K562 (cell line): ENCODE measurements around the gene SOWAHA. TPM values are rescaled to one million over a fixed set of nuclear protein-coding genes. Genes with fewer than 3 reads are reported as not detected.

Source experiments
- PKNOX1 ChIP-seq: fragments of 450-650 bp; IDR thresholded peaks from 2 replicates; pipeline ENCODE4 v1.6.1; 2016
- POLR2A ChIP-seq: fragments of 450-650 bp; conservative IDR thresholded peaks from 2 replicates; pipeline ENCODE4 v1.6.1; 2016
- RBM14 ChIP-seq: fragments of 200-400 bp; formaldehyde crosslinking; IDR thresholded peaks from 2 replicates; pipeline ENCODE4 v1.6.1; 2018; ENCODE audit warnings: low read depth, mild to moderate bottlenecking, low read length, moderate library complexity, borderline replicate concordance; ENCODE audit not compliant: insufficient read depth
- RNF219 ChIP-seq: fragments of 250-450 bp; sonication (Bioruptor Pico); IDR thresholded peaks from 2 replicates; pipeline ENCODE4 v1.5.0; 2022; ENCODE audit warnings: mild to moderate bottlenecking
- SMAD3 ChIP-seq: fragments of 450-650 bp; formaldehyde crosslinking; conservative IDR thresholded peaks from 2 replicates; pipeline ENCODE4 v1.4.0; 2020; ENCODE audit warnings: mild to moderate bottlenecking
- SREBF1 ChIP-seq: fragments of 150-350 bp; IDR thresholded peaks from 2 replicates; pipeline ENCODE4 v1.6.1; 2014; ENCODE audit warnings: antibody characterized with exemption, low read depth, low read length, borderline replicate concordance
- STAT5A ChIP-seq: IDR thresholded peaks from 2 replicates; pipeline ENCODE4 v1.6.1; 2012; ENCODE audit warnings: low read length, inconsistent platforms, borderline replicate concordance
- TAF1 ChIP-seq: IDR thresholded peaks from 2 replicates; pipeline ENCODE4 v1.6.1; 2011; ENCODE audit warnings: mild to moderate bottlenecking, low read length, moderate library complexity; ENCODE audit not compliant: insufficient read depth, control insufficient read depth, severe bottlenecking; ENCODE audit errors: extremely low read depth
- YY1 ChIP-seq, 3 experiments: IDR thresholded peaks; 2 replicates each; pipeline ENCODE4 v1.6.1; 2011; ENCODE audit warnings: low read length in 2 of 3, mild to moderate bottlenecking in 2 of 3, moderate library complexity in 2 of 3, borderline replicate concordance in 1 of 3, control low read depth in 1 of 3, low read depth in 1 of 3; ENCODE audit not compliant: insufficient read depth in 3 of 3, insufficient replicate concordance in 2 of 3, control insufficient read depth in 1 of 3, insufficient read length in 1 of 3; ENCODE audit errors: extremely low read depth in 1 of 3
- polyA plus RNA-seq, 8 experiments: library from polyadenylated mRNA; depleted of rRNA in 4 of 8; stranded (reverse) in 5 of 8; unstranded in 3 of 8; fragments of >200 nt; fragmentation: Nextera tagmentation in 2 of 8; fragmentation: Illumina TruSeq in 1 of 8; extraction: Ambion mirVana in 2 of 8; extraction: Trizol in 1 of 8; gene quantifications; 2 replicates each; pipeline versions ENCODE4 v1.2.1 to v1.2.3, GENCODE V29; 2011 to 2014; ENCODE audit warnings: inconsistent platforms in 1 of 8, missing spikeins in 1 of 8
- total RNA-seq, 7 experiments: library from RNA; depleted of rRNA in 6 of 7; stranded (reverse); fragments of >200 nt in 6 of 7; fragmentation: Illumina TruSeq in 2 of 7; extraction: Trizol in 2 of 7; gene quantifications; 2 replicates each; pipeline versions ENCODE4 v1.2.1 to v1.2.3, GENCODE V29; 2011 to 2021; ENCODE audit warnings: low replicate concordance in 1 of 7
- TF ChIP-seq, protein P1 (sequence below), 2 experiments: fragments of 450-650 bp in 1 of 2; sonication (generic) in 1 of 2; formaldehyde crosslinking in 1 of 2; IDR thresholded peaks; 2 replicates each; pipeline versions ENCODE4 v1.7.1 to v1.9.0; 2016 to 2022; ENCODE audit warnings: inconsistent platforms in 1 of 2, mild to moderate bottlenecking in 1 of 2, missing genetic modification reagents in 1 of 2
- TF ChIP-seq, protein P2 (sequence below), 2 experiments: IDR thresholded peaks; 2 replicates each; pipeline ENCODE4 v1.6.1; 2011; ENCODE audit warnings: borderline replicate concordance in 1 of 2, control low read depth in 1 of 2, low read depth in 1 of 2, low read length in 1 of 2, mild to moderate bottlenecking in 1 of 2, mixed read lengths in 1 of 2, moderate library complexity in 1 of 2; ENCODE audit not compliant: insufficient read depth in 1 of 2, insufficient read length in 1 of 2, poor library complexity in 1 of 2, severe bottlenecking in 1 of 2; ENCODE audit errors: extremely low read depth in 1 of 2

The SOWAHA gene
- total and polyA plus RNA-seq, 9 of the 15 experiments (the other 6 are each of a cell fraction or from before 2014, with no cell fraction given): not detected

DNA sequence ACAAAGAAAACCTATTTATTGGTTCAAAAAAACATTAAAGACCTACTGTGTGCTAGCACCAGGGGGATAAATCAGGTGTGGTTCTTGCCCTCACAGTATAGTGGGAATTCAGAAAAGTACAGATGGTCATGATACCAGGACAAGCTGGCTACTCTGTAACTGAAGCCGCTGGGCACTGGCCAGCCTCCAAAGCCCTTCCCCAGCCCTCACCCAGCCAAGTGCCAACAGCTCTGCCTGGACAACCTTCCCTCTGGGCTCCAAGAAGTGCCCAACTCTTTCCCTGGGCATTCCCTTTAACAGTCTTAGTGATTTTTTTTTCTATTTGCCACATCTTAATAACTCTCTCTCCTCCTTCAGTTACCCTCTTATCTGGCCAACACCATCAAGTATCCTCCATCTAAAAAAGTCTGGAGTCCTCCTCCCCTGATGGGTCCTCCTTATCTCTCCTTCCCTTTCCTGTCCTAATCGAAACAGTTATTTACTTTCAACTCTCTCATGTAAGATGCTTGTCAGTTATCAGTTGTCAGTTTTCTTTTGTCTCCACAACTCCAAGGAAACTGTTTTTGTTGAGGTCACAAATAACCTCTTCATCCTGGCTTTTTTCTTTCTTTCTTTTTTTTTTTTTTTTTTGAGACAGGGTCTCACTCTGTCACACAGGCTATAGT lies 22.8 kb upstream of the SOWAHA start (continued):
- peak; percentile 78 for TF ChIP-seq PKNOX1
- TF ChIP-seq STAT5A: no peak
- TF ChIP-seq POLR2A: no peak
- no peak for TF ChIP-seq RNF219
- TF ChIP-seq, protein P1, sequence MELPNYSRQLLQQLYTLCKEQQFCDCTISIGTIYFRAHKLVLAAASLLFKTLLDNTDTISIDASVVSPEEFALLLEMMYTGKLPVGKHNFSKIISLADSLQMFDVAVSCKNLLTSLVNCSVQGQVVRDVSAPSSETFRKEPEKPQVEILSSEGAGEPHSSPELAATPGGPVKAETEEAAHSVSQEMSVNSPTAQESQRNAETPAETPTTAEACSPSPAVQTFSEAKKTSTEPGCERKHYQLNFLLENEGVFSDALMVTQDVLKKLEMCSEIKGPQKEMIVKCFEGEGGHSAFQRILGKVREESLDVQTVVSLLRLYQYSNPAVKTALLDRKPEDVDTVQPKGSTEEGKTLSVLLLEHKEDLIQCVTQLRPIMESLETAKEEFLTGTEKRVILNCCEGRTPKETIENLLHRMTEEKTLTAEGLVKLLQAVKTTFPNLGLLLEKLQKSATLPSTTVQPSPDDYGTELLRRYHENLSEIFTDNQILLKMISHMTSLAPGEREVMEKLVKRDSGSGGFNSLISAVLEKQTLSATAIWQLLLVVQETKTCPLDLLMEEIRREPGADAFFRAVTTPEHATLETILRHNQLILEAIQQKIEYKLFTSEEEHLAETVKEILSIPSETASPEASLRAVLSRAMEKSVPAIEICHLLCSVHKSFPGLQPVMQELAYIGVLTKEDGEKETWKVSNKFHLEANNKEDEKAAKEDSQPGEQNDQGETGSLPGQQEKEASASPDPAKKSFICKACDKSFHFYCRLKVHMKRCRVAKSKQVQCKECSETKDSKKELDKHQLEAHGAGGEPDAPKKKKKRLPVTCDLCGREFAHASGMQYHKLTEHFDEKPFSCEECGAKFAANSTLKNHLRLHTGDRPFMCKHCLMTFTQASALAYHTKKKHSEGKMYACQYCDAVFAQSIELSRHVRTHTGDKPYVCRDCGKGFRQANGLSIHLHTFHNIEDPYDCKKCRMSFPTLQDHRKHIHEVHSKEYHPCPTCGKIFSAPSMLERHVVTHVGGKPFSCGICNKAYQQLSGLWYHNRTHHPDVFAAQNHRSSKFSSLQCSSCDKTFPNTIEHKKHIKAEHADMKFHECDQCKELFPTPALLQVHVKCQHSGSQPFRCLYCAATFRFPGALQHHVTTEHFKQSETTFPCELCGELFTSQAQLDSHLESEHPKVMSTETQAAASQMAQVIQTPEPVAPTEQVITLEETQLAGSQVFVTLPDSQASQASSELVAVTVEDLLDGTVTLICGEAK (IDR thresholded peaks at IDR 0.05): 0 out of 2 replicates have a peak, but pooled peaks have one; percentile 20
- TF ChIP-seq, protein P1 (CRISPR knock-in tag; IDR thresholded peaks at IDR 0.05): no peak
- TF ChIP-seq RBM14: no peak
- TF ChIP-seq YY1 (IDR thresholded peaks at IDR 0.05; ENCODE audit: borderline replicate concordance in 1 of 3, control insufficient read depth in 1 of 3, extremely low read depth in 1 of 3, insufficient read depth in 3 of 3, insufficient read length in 1 of 3, insufficient replicate concordance in 2 of 3, low read depth in 1 of 3, low read length in 2 of 3): no peak
- TF ChIP-seq, protein P2, sequence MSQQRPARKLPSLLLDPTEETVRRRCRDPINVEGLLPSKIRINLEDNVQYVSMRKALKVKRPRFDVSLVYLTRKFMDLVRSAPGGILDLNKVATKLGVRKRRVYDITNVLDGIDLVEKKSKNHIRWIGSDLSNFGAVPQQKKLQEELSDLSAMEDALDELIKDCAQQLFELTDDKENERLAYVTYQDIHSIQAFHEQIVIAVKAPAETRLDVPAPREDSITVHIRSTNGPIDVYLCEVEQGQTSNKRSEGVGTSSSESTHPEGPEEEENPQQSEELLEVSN (IDR thresholded peaks at IDR 0.05; ENCODE audit: borderline replicate concordance in 1 of 2, extremely low read depth in 1 of 2, insufficient read depth in 1 of 2, insufficient read length in 1 of 2, low read depth in 1 of 2, low read length in 1 of 2, poor library complexity in 1 of 2, severe bottlenecking in 1 of 2): no peak
- TF ChIP-seq TAF1: no peak
- no peak for TF ChIP-seq SREBF1
- TF ChIP-seq SMAD3 (CRISPR knock-in tag): no peak
